OCI-LY1 (cell line): Measurements from ENCODE around the gene CTNND2.

Experiments
- EZH2 ChIP-seq: fragments of 200-600 bp; sonication (generic), shearing (Covaris generic); IDR thresholded peaks from 2 replicates; pipeline ENCODE4 v1.8.0; 2017; ENCODE audit warnings: borderline replicate concordance, mixed run types, mild to moderate bottlenecking, antibody characterized with exemption, low read length, moderate library complexity, mixed read lengths
- TF ChIP-seq, protein P1 (sequence below): fragments of 200-600 bp; sonication (generic), shearing (Covaris generic); IDR thresholded peaks from 2 replicates; pipeline ENCODE4 v1.5.1; 2017; ENCODE audit warnings: mild to moderate bottlenecking, antibody characterized with exemption, low read length, moderate library complexity, mixed read lengths

DNA sequence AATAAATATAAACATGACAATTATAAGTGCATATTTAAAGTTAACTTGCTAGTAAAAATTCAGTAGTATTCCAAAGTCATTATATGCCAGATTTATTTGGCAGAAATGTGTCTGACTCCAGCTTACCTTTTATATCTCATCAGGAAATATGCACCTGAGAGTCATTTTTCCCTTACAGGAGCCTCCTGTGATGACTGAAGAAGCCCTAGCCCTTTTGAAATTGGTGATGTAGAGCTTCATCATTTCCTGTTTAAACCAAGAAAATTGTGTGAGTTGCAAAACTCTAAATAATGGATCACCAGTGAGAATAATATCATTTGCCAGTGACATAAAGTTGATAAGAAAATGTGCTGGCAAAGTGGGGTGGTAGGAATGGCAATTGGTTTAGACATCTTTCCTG lies 42.1 kb upstream of the CTNND2 start:
- TF ChIP-seq, protein P1, sequence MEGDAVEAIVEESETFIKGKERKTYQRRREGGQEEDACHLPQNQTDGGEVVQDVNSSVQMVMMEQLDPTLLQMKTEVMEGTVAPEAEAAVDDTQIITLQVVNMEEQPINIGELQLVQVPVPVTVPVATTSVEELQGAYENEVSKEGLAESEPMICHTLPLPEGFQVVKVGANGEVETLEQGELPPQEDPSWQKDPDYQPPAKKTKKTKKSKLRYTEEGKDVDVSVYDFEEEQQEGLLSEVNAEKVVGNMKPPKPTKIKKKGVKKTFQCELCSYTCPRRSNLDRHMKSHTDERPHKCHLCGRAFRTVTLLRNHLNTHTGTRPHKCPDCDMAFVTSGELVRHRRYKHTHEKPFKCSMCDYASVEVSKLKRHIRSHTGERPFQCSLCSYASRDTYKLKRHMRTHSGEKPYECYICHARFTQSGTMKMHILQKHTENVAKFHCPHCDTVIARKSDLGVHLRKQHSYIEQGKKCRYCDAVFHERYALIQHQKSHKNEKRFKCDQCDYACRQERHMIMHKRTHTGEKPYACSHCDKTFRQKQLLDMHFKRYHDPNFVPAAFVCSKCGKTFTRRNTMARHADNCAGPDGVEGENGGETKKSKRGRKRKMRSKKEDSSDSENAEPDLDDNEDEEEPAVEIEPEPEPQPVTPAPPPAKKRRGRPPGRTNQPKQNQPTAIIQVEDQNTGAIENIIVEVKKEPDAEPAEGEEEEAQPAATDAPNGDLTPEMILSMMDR = no peak
- TF ChIP-seq EZH2 = no peak
